ENCODE data around the gene KDR.

The KDR gene

GRCh38 chr4:55077577-55077976 is 47.8 kb downstream of the KDR start:
- no peak for DNase-seq

- DNase-seq: no peak
Measured at GRCh38 chr4:55075823-55076716, 49.3 kb downstream of the KDR start.

GRCh38 chr4:55075376-55075775 is 50.0 kb downstream of the KDR start:
- no peak for DNase-seq

GRCh38 chr4:55074386-55074785 is 51.0 kb downstream of the KDR start:
- DNase-seq: no peak

- no peak for DNase-seq
Measured at GRCh38 chr4:55071951-55072350, 53.4 kb downstream of the KDR start.

- no peak for DNase-seq
Measured at GRCh38 chr4:55069248-55069647, 56.1 kb downstream of the KDR start.

GRCh38 chr4:55068522-55068921 is 56.9 kb downstream of the KDR start:
- no peak for DNase-seq

- no peak for DNase-seq
Measured at GRCh38 chr4:55066018-55066417, 59.4 kb downstream of the KDR start.

- no peak for DNase-seq
Measured at GRCh38 chr4:55055529-55055928, 69.9 kb downstream of the KDR start.

- no peak for DNase-seq
Measured at GRCh38 chr4:55051532-55051931, 73.9 kb downstream of the KDR start.

GRCh38 chr4:55050418-55050950 is 74.9 kb downstream of the KDR start:
- no peak for DNase-seq

- no peak for DNase-seq
Measured at GRCh38 chr4:55038176-55038890, 87.1 kb downstream of the KDR start.

GRCh38 chr4:55037728-55038127 is 87.7 kb downstream of the KDR start:
- no peak for DNase-seq

- DNase-seq: no peak
Measured at GRCh38 chr4:55036405-55036804, 89.0 kb downstream of the KDR start.

- DNase-seq: no peak
Measured at GRCh38 chr4:55035892-55036291, 89.5 kb downstream of the KDR start.

- no peak for DNase-seq
Measured at GRCh38 chr4:55033296-55033695, 92.1 kb downstream of the KDR start.

- no peak for DNase-seq
Measured at GRCh38 chr4:55032788-55033187, 92.6 kb downstream of the KDR start.

- DNase-seq: no peak
Measured at GRCh38 chr4:55032179-55032578, 93.2 kb downstream of the KDR start.

- no peak for DNase-seq
Measured at GRCh38 chr4:55031158-55031557, 94.2 kb downstream of the KDR start.

- DNase-seq: no peak
Measured at GRCh38 chr4:55030589-55030988, 94.8 kb downstream of the KDR start.

GRCh38 chr4:55029821-55030503 is 95.4 kb downstream of the KDR start:
- no peak for DNase-seq

- no peak for DNase-seq
Measured at GRCh38 chr4:55029321-55029720, 96.1 kb downstream of the KDR start.
